ENCODE measurements around the gene GNMT.
A peak's percentile ranks its signal among the peaks of the same experiment; 100 is the strongest.

The GNMT gene

DNA sequence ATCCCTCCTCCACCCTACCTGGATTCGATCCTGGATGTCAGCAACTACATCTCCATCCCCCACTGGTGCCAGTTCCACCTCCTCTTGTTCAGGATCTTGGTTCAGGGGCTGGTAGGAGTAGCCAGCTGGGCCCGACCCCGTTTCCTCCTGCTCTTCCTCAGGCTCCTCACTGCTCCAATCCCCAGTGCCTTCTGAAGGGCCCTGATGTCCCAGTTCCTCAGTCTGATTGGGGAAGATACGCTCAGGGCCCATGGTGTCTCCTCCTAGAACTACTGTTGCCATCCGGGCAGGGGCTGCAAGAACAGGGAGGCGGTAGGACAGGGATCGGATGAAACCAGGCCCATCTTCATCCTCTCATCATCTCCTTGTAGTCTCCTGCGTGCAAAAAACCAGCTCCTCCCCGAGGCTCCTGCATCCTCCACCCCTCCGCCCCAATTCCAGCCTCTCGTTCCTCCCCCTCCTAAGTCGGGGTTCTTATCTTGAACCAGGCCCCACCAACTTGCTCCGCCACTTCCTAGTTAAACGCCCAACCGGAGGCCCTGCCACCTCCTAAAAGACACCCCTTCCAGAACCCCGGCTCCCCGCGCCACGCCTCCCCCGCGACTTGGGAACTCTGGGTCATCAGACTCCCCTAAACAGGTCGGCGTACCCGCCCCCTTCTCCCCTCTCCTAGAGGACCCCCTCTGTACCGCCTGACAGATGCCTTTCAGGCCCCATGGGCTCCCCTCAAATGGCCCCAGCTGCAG, 52.7 kb downstream of the GNMT start:
- H3K36me3 ChIP-seq (replicated peaks): peaks cover 43% of the 10 kb centered on the region
- peak overlapping the region; percentile 94 for H3K4me3 ChIP-seq (ENCODE audit: low read depth, low read length)
- DNase-seq: no peak
- no peak overlapping the region for H3K27ac ChIP-seq
- in situ Hi-C loops (cut with HindIII; ENCODE audit: low pct_ligation_motif_present, low sequenced_read_pairs): no loop called here
- H3K27me3 ChIP-seq (replicated peaks): no peaks in the 10 kb centered on the region
- TF ChIP-seq CTCF (IDR thresholded peaks at IDR 0.05; ENCODE audit: low read depth, low read length, missing control alignments): no peak

All from brain microvascular endothelial cell (primary cell).